ENCODE data around the gene WDR90. TPM values are rescaled to one million over a fixed set of nuclear protein-coding genes. Genes with fewer than 3 reads are reported as not detected.

Gene WDR90
- total RNA-seq, 1 experiment from 2014 or later, result 147 TPM

DNA sequence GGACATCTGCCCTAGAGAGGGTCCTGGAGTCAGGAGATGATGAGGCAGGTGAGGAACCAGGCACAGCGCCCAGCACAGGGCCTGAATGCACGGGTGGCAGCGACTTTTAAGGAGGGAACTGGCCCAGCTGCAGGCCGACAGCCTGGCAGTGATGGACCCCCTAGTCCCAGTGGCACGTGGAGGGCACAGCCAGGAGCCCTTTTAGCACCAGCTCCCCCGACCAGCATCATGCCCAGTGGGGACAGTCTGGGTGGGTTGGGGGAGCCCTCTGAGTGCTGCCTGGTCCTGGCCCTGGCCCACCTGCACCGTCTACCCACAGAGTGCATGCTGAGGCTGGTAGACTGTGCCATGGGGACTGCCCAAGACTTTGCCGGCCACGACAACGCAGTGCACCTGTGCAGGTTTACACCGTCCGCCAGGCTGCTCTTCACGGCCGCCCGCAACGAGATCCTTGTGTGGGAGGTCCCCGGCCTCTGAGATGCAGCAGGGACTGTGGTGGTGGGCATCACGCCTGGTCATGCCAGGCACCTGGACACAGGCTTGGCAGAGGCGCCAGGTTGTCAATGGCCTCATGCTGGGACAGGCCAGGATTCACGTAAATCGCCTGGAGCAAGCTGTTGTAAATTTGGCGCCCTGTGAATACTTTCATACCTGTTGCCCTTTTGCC is 18.1 kb downstream of the WDR90 start:
- no peak for TF ChIP-seq EZH2 (IDR thresholded peaks at IDR 0.05; ENCODE audit: borderline replicate concordance, low read depth, low read length, poor library complexity, severe bottlenecking)
- TF ChIP-seq, protein P1, sequence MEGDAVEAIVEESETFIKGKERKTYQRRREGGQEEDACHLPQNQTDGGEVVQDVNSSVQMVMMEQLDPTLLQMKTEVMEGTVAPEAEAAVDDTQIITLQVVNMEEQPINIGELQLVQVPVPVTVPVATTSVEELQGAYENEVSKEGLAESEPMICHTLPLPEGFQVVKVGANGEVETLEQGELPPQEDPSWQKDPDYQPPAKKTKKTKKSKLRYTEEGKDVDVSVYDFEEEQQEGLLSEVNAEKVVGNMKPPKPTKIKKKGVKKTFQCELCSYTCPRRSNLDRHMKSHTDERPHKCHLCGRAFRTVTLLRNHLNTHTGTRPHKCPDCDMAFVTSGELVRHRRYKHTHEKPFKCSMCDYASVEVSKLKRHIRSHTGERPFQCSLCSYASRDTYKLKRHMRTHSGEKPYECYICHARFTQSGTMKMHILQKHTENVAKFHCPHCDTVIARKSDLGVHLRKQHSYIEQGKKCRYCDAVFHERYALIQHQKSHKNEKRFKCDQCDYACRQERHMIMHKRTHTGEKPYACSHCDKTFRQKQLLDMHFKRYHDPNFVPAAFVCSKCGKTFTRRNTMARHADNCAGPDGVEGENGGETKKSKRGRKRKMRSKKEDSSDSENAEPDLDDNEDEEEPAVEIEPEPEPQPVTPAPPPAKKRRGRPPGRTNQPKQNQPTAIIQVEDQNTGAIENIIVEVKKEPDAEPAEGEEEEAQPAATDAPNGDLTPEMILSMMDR (conservative IDR thresholded peaks at IDR 0.05; ENCODE audit: low read depth, low read length), result no peak
- Histone ChIP-seq H3K4me3 (ENCODE audit: low read depth, low read length, poor library complexity, severe bottlenecking) (no peak overlapping the region), H3K9me3 (ENCODE audit: low read depth, low read length, poor library complexity, severe bottlenecking) (no peaks in the 10 kb centered on the region), H3K36me3 (ENCODE audit: insufficient read depth, low read length, poor library complexity, severe bottlenecking) (peaks cover 31% of the 10 kb centered on the region), H3K4me1 (ENCODE audit: insufficient read depth, low read length, poor library complexity, severe bottlenecking) (peaks cover 3% of the 10 kb centered on the region), H3K27me3 (replicated peaks; ENCODE audit: insufficient read depth, low read depth, low read length, poor library complexity) (no peaks in the 10 kb centered on the region), H3K27ac (ENCODE audit: low read depth, low read length, poor library complexity, severe bottlenecking) (peak overlapping the region; percentile 94)
- intact Hi-C loops (cut with micrococcal nuclease; ENCODE audit: unreplicated experiment), result no loop called here
- no TSS peak for BruUV-seq (replicated peaks)
- ChIA-PET POLR2A (ENCODE audit: low non-redundant PET) (no interaction called here), CTCF (no interaction called here)
- DNase-seq (ENCODE audit: low spot score), result no peak

DNA sequence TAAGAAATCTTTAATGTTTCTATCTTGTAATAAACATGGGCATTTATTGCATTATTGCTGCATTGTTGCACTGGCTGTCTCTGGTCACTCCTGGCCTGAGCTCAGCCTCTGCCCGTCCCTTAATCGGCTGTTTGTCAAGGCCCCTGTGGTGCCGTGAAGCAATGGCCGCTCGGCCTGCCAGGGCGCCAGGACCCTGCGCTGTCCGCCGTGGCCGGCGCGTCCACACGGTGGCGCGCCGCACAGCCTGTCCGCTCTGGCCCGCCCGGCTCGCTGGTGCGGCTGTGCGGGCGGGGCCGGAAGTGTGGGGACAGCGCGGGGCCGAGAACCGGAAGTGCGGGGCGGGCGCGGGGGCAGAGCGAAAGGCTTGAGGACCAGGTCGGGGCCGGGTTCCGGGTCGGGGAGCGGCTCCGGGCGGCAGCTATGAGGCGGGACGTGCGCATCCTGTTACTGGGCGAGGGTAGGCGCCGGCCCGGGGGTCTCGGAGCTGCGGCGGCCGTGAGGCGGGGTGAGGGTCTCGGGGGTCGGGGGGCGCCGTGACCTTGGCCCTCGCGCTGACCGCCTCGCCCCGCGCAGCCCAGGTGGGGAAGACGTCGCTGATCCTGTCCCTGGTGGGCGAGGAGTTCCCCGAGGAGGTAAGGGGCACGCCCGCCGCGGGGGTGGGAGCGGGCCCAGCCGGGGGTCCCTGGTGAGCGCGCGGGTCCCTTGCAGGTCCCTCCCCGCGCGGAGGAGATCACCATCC is 18.8 kb downstream of the WDR90 start, which contains the start of gene RHOT2:
TSS of gene RHOT2 (plus strand) at position 353 of the 739 bp plus-strand sequence. CDS start at position 421, 68 bp downstream.
- TF ChIP-seq EZH2 (IDR thresholded peaks at IDR 0.05; ENCODE audit: borderline replicate concordance, low read depth, low read length, poor library complexity, severe bottlenecking), result no peak
- TF ChIP-seq, protein P1 (conservative IDR thresholded peaks at IDR 0.05; ENCODE audit: low read depth, low read length), result peak; percentile 76
- peak; percentile 96 for DNase-seq (ENCODE audit: low spot score)
- intact Hi-C loops (cut with micrococcal nuclease; ENCODE audit: unreplicated experiment), result no loop called here
- Histone ChIP-seq H3K27me3 (replicated peaks; ENCODE audit: insufficient read depth, low read depth, low read length, poor library complexity) (no peaks in the 10 kb centered on the region), H3K4me3 (ENCODE audit: low read depth, low read length, poor library complexity, severe bottlenecking) (peak within 1 kb of the TSS; percentile 99), H3K4me1 (ENCODE audit: insufficient read depth, low read length, poor library complexity, severe bottlenecking) (peaks cover 3% of the 10 kb centered on the region), H3K36me3 (ENCODE audit: insufficient read depth, low read length, poor library complexity, severe bottlenecking) (peaks cover 35% of the 10 kb centered on the region), H3K27ac (ENCODE audit: low read depth, low read length, poor library complexity, severe bottlenecking) (peak within 1 kb of the TSS; percentile 94), H3K9me3 (ENCODE audit: low read depth, low read length, poor library complexity, severe bottlenecking) (no peaks in the 10 kb centered on the region)
- POLR2A ChIA-PET (ENCODE audit: low non-redundant PET), result no interaction called here
- CTCF ChIA-PET, result no interaction called here
- no TSS peak for BruUV-seq (replicated peaks)

DNA sequence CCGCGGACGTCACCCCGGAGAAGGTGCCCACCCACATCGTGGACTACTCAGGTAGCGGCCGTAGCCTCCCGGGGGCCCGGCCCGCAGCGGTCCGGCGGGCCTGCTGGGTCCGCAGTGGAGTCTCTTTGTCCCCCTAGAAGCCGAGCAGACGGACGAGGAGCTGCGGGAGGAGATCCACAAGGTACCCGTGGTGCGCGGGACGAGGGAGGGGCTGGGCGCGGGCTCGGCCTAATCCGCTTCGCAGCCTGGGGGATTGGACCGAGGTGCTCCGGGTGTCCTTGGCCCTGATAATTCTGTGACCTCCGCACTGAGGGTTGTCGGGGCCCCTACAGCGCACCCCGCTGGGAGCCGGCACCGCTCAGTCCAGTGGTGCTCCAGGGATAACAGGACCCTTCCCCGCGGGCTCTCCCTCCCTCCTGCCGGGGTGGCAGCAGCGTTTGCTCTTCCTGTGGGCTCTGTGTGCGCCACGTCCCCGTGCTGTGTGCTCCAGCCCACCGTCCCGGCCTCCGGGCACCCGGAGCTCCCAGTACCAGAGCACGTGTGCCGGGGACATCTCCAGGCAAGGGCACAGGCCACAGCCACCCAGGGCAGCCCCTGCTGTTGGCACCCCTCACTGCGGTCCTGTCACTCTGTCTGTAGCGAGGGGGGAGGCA is 19.5 kb downstream of the WDR90 start:
- intact Hi-C loops (cut with micrococcal nuclease; ENCODE audit: unreplicated experiment), result no loop called here
- no peaks in the 10 kb centered on the region for H3K9me3 ChIP-seq (ENCODE audit: low read depth, low read length, poor library complexity, severe bottlenecking)
- CTCF ChIA-PET, result no interaction called here
- H3K4me3 ChIP-seq (ENCODE audit: low read depth, low read length, poor library complexity, severe bottlenecking), result peak overlapping the region; percentile 99
- no peak for TF ChIP-seq EZH2 (IDR thresholded peaks at IDR 0.05; ENCODE audit: borderline replicate concordance, low read depth, low read length, poor library complexity, severe bottlenecking)
- TF ChIP-seq, protein P1 (conservative IDR thresholded peaks at IDR 0.05; ENCODE audit: low read depth, low read length), result no peak
- DNase-seq (ENCODE audit: low spot score), result no peak
- peak overlapping the region; percentile 94 for H3K27ac ChIP-seq (ENCODE audit: low read depth, low read length, poor library complexity, severe bottlenecking)
- H3K36me3 ChIP-seq (ENCODE audit: insufficient read depth, low read length, poor library complexity, severe bottlenecking), result peaks cover 42% of the 10 kb centered on the region
- POLR2A ChIA-PET (ENCODE audit: low non-redundant PET), result interaction anchor here (0.6 kb wide), 1 partner anchor 18 kb away, joined by 3 read pairs; no protein-coding TSS in a partner anchor
- H3K4me1 ChIP-seq (ENCODE audit: insufficient read depth, low read length, poor library complexity, severe bottlenecking), result peaks cover 3% of the 10 kb centered on the region
- no peaks in the 10 kb centered on the region for H3K27me3 ChIP-seq (replicated peaks; ENCODE audit: insufficient read depth, low read depth, low read length, poor library complexity)
- BruUV-seq (replicated peaks), result no TSS peak
